IMR-90 (cell line): Measurements from ENCODE around the gene HORMAD2. TPM values are rescaled to one million over a fixed set of nuclear protein-coding genes. Genes with fewer than 3 reads are reported as not detected.

Source experiments
- ATAC-seq: fragments of 200-7000 bp; cut with Tn5 transposase; 2 replicates; pipeline ENCODE4 v1.9.1; 2020; ENCODE audit warnings: low read depth, mild to moderate bottlenecking, moderate library complexity
- BruUV-seq: library from RNA; stranded (reverse); fragments of 400-500 nt; replicated peaks from 2 replicates; lab custom pipeline; 2021; lab: Mats Ljungman, UMichigan
- CTCF ChIA-PET: fragments of 300-600 bp; formaldehyde crosslinking; extraction: SDS; loops from one replicate; lab custom pipeline; 2021; ENCODE audit warnings: antibody characterized with exemption; lab: Yijun Ruan, JAX
- POLR2A ChIA-PET: fragments of 300-600 bp; sonication (Branson Sonifier 250); formaldehyde crosslinking; loops from one replicate; lab custom pipeline; 2022; ENCODE audit warnings: antibody characterized with exemption; ENCODE audit not compliant: unreplicated experiment; lab: Charles Lee
- DNase-seq: peaks from one replicate; pipeline ENCODE4 v3.0.0; 2013
- H2AFZ ChIP-seq: replicated peaks from 2 replicates; pipeline ENCODE3; 2013; ENCODE audit warnings: low read length, mild to moderate bottlenecking; ENCODE audit not compliant: poor library complexity
- H2AK5ac ChIP-seq: 2 replicates; pipeline ENCODE4 v1.6.1; 2013; ENCODE audit warnings: low read depth, low read length, inconsistent platforms
- H2AK9ac ChIP-seq: replicated peaks from 2 replicates; pipeline ENCODE3; 2013; ENCODE audit warnings: mild to moderate bottlenecking, low read depth, low read length, moderate library complexity; ENCODE audit not compliant: poor library complexity
- H2BK120ac ChIP-seq: 2 replicates; pipeline ENCODE4 v1.6.1; 2013; ENCODE audit warnings: low read depth, low read length, inconsistent platforms
- H2BK15ac ChIP-seq: 3 replicates; pipeline ENCODE4 v1.6.1; 2013; ENCODE audit warnings: low read depth, low read length, inconsistent platforms
- H2BK20ac ChIP-seq: 2 replicates; pipeline ENCODE4 v1.6.1; 2013; ENCODE audit warnings: low read depth, mild to moderate bottlenecking, inconsistent platforms, low read length, moderate library complexity
- H2BK5ac ChIP-seq: 2 replicates; pipeline ENCODE4 v1.6.1; 2013; ENCODE audit warnings: mild to moderate bottlenecking, low read depth, low read length, inconsistent platforms; ENCODE audit not compliant: poor library complexity, severe bottlenecking
- H3K14ac ChIP-seq: replicated peaks from 2 replicates; pipeline ENCODE4 v1.6.1; 2013; ENCODE audit warnings: low read depth, low read length, inconsistent platforms
- H3K18ac ChIP-seq: 2 replicates; pipeline ENCODE4 v1.6.1; 2013; ENCODE audit warnings: low read depth, low read length, control low read depth
- H3K23ac ChIP-seq: 2 replicates; pipeline ENCODE4 v1.6.1; 2013; ENCODE audit warnings: low read depth, low read length, inconsistent platforms
- H3K27ac ChIP-seq: 2 replicates; pipeline ENCODE4 v1.5.1; 2013; ENCODE audit warnings: mild to moderate bottlenecking, control low read depth, low read length; ENCODE audit not compliant: insufficient read depth
- H3K27me3 ChIP-seq: 2 replicates; pipeline ENCODE4 v1.6.1; 2013; ENCODE audit warnings: low read length; ENCODE audit not compliant: control insufficient read depth, insufficient read depth
- H3K36me3 ChIP-seq: 2 replicates; pipeline ENCODE4 v1.6.1; 2013; ENCODE audit warnings: low read length, mixed read lengths; ENCODE audit not compliant: control insufficient read depth, insufficient read depth
- H3K4ac ChIP-seq: 2 replicates; pipeline ENCODE4 v1.6.1; 2013; ENCODE audit warnings: low read depth, low read length, inconsistent platforms
- H3K4me1 ChIP-seq: 2 replicates; pipeline ENCODE4 v1.6.1; 2013; ENCODE audit warnings: low read length, mixed read lengths; ENCODE audit not compliant: control insufficient read depth, insufficient read depth
- H3K4me2 ChIP-seq: 2 replicates; pipeline ENCODE4 v1.6.1; 2013; ENCODE audit warnings: low read depth, mild to moderate bottlenecking, control low read depth, low read length, moderate library complexity
- H3K4me3 ChIP-seq: 2 replicates; pipeline ENCODE4 v1.5.1; 2013; ENCODE audit warnings: low read depth, mild to moderate bottlenecking, control low read depth, low read length, moderate library complexity; ENCODE audit not compliant: insufficient read depth
- H3K56ac ChIP-seq: 2 replicates; pipeline ENCODE4 v1.6.1; 2013; ENCODE audit warnings: low read length, inconsistent platforms; ENCODE audit not compliant: insufficient read depth; ENCODE audit errors: extremely low read depth
- H3K79me1 ChIP-seq, 2 experiments: 2 replicates each; pipeline ENCODE4 v1.6.1; 2013; ENCODE audit warnings: low read length in 2 of 2, inconsistent platforms in 1 of 2, low read depth in 1 of 2
- H3K9ac ChIP-seq: 2 replicates; pipeline ENCODE4 v1.6.1; 2013; ENCODE audit warnings: low read depth, low read length, control low read depth
- H3K9me1 ChIP-seq: 2 replicates; pipeline ENCODE4 v1.6.1; 2013; ENCODE audit warnings: low read length, inconsistent platforms; ENCODE audit not compliant: insufficient read depth
- H3K9me3 ChIP-seq: 2 replicates; pipeline ENCODE4 v1.6.1; 2013; ENCODE audit warnings: low read length; ENCODE audit not compliant: control insufficient read depth, insufficient read depth
- H4K20me1 ChIP-seq: 2 replicates; pipeline ENCODE4 v1.6.1; 2013; ENCODE audit warnings: low read length, inconsistent platforms; ENCODE audit not compliant: insufficient read depth
- H4K5ac ChIP-seq: 2 replicates; pipeline ENCODE4 v1.6.1; 2013; ENCODE audit warnings: mild to moderate bottlenecking, low read depth, low read length, control low read depth
- H4K8ac ChIP-seq, 2 experiments: 2 replicates each; pipeline ENCODE4 v1.6.1; 2013; ENCODE audit warnings: low read depth in 2 of 2, low read length in 2 of 2, control low read depth in 1 of 2, inconsistent platforms in 1 of 2
- H4K91ac ChIP-seq: 2 replicates; pipeline ENCODE4 v1.6.1; 2013; ENCODE audit warnings: low read depth, low read length, inconsistent platforms; ENCODE audit not compliant: insufficient read depth
- MXI1 ChIP-seq: IDR thresholded peaks from 2 replicates; pipeline ENCODE4 v1.6.1; 2012; ENCODE audit warnings: low read depth, mild to moderate bottlenecking, low read length, moderate library complexity, borderline replicate concordance
- WGBS, 2 experiments: methylation state at CpG; one replicate each; pipeline versions ENCODE4 v1.1.5 to v1.1.7; 2013; ENCODE audit warnings: missing lambda C conversion rate in 2 of 2; ENCODE audit not compliant: insufficient read length in 1 of 2; ENCODE audit errors: extremely low coverage in 2 of 2; 5-methylcytosine and 5-hydroxymethylcytosine counted together
- dilution Hi-C: fragments of 300-500 bp; cut with HindIII; formaldehyde crosslinking; loops from one replicate; pipeline ENCODE4 v1.14.3; 2018; ENCODE audit warnings: low sequenced_read_pairs; ENCODE audit not compliant: unreplicated experiment
- in situ Hi-C: fragments of 300-500 bp; cut with MboI; formaldehyde crosslinking; loops from 3 replicates; pipeline ENCODE4 v1.14.3; 2019; ENCODE audit warnings: low sequenced_read_pairs, inconsistent platforms, mixed read lengths
- intact Hi-C: fragments of 100-400 bp; cut with micrococcal nuclease; formaldehyde crosslinking; loops from 2 replicates; pipeline ENCODE4 v1.10.0; 2022
- polyA plus RNA-seq, 3 experiments: library from polyadenylated mRNA; depleted of rRNA; stranded (reverse); fragments of >200 nt; gene quantifications; 2 replicates each; pipeline ENCODE4 v1.2.3, GENCODE V29; 2012; ENCODE audit warnings: low replicate concordance in 1 of 3
- total RNA-seq: library from RNA; depleted of rRNA; stranded (reverse); fragments of >200 nt; gene quantifications from 2 replicates; pipeline ENCODE4 v1.2.3, GENCODE V29; 2012

Gene HORMAD2
- total and polyA plus RNA-seq, 2 of the 4 experiments (the other 2 are of a cell fraction): not detected

DNA sequence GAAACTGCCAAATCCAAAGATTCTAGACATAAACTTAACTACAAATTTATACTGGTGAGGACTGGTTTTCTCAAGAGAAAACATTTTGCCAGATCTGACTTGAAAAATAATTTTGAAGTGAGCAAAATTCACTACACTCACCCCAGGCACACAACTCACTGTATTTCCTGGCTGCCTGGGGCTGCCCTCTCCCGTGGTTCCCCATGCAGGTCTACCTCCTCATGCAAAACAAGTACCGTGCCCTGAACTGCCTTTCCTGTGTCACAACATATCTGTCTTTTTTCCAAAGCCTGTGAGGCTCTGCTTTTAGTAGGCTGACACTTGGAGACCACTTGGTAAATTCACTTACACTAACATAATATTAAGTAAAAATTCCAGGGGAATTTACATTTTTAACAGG is 89.9 kb downstream of the HORMAD2 start:
- dilution Hi-C loops (no loop called here), intact Hi-C loops (no loop called here), in situ Hi-C loops (loop anchor here (10.0 kb wide), 1 partner anchor 55 kb away; no protein-coding TSS in a partner anchor)
- ChIA-PET CTCF (no interaction called here), POLR2A (no interaction called here)
- H3K23ac ChIP-seq: no peak overlapping the region
- H2AK5ac ChIP-seq: no peak overlapping the region; the same call in 1 of the 2 replicates
- no peaks in the 10 kb centered on the region for H3K9me3 ChIP-seq
- no peak overlapping the region for H3K18ac ChIP-seq
- H4K8ac ChIP-seq: no peak overlapping the region
- no peaks in the 10 kb centered on the region for H3K79me1 ChIP-seq
- no peaks in the 10 kb centered on the region for H3K9me1 ChIP-seq
- no peak overlapping the region for H3K56ac ChIP-seq
- BruUV-seq: no TSS peak
- H4K91ac ChIP-seq: no peak overlapping the region
- no peak overlapping the region; the same call in 1 of the 2 replicates for H4K5ac ChIP-seq
- no peak overlapping the region for H3K4me2 ChIP-seq
- TF ChIP-seq MXI1: no peak
- H3K14ac ChIP-seq: no peak overlapping the region
- H3K9ac ChIP-seq: no peak overlapping the region
- no peaks in the 10 kb centered on the region for H3K27me3 ChIP-seq
- no peak overlapping the region for H2AK9ac ChIP-seq
- H4K20me1 ChIP-seq: no peaks in the 10 kb centered on the region
- H2AFZ ChIP-seq: no peak overlapping the region
- H3K4me3 ChIP-seq: no peak overlapping the region
- H3K36me3 ChIP-seq: no peaks in the 10 kb centered on the region
- no peak for DNase-seq
- no peak overlapping the region for H2BK5ac ChIP-seq
- no peak overlapping the region for H3K27ac ChIP-seq
- H3K4me1 ChIP-seq: no peaks in the 10 kb centered on the region
- H2BK20ac ChIP-seq: no peak overlapping the region
- no peak overlapping the region for H2BK120ac ChIP-seq
- H2BK15ac ChIP-seq: no peak overlapping the region
- 57% methylated on average over 2 of the region's 2 CpGs; no CpG with 5 or more reads in 1 of the 2 experiments for WGBS, 2 experiments
- no peak overlapping the region for H3K4ac ChIP-seq
- ATAC-seq: no peak
